K562 (cell line): ENCODE results near the gene PLTP. TPM values are rescaled to one million over a fixed set of nuclear protein-coding genes. Genes with fewer than 3 reads are reported as not detected.

Source experiments
- ATF6 ChIP-seq: sonication (generic); formaldehyde crosslinking; IDR thresholded peaks from 2 replicates; pipeline ENCODE4 v1.4.0; 2020; ENCODE audit warnings: mild to moderate bottlenecking, missing genetic modification reagents
- CTCF ChIP-seq, 3 experiments: IDR thresholded peaks in 2 of 3; conservative IDR thresholded peaks in 1 of 3; 2 replicates each; pipeline ENCODE4 v1.5.1; 2011 to 2012; ENCODE audit warnings: low read length in 3 of 3, mild to moderate bottlenecking in 3 of 3, control low read depth in 2 of 3, improper control_type of control experiment in 1 of 3, inconsistent platforms in 1 of 3, low read depth in 1 of 3, mixed read lengths in 1 of 3, moderate library complexity in 1 of 3; ENCODE audit not compliant: insufficient read depth in 2 of 3
- CTCFL ChIP-seq: IDR thresholded peaks from 2 replicates; pipeline ENCODE4 v1.6.1; 2011; ENCODE audit warnings: borderline replicate concordance, low read depth, mild to moderate bottlenecking, moderate library complexity, low read length; ENCODE audit not compliant: insufficient read depth, poor library complexity, severe bottlenecking
- FOS ChIP-seq: IDR thresholded peaks from 3 replicates; pipeline ENCODE4 v1.6.1; 2011; ENCODE audit not compliant: insufficient read length; ENCODE audit errors: extremely low read depth
- JUN ChIP-seq, 2 experiments: sonication (generic) in 1 of 2; formaldehyde crosslinking in 1 of 2; IDR thresholded peaks; 2 replicates each; pipeline versions ENCODE4 v1.6.1 to v1.8.0; 2012 to 2022; ENCODE audit warnings: borderline replicate concordance in 2 of 2, mild to moderate bottlenecking in 2 of 2, improper control_type of control experiment in 1 of 2, low read depth in 1 of 2, low read length in 1 of 2, missing genetic modification reagents in 1 of 2
- KLF13 ChIP-seq: fragments of 450-650 bp; IDR thresholded peaks from 2 replicates; pipeline ENCODE4 v1.6.1; 2016; ENCODE audit warnings: missing genetic modification characterization, low read depth, mild to moderate bottlenecking, missing compliant biosample characterization, moderate library complexity, borderline replicate concordance
- L3MBTL2 ChIP-seq: fragments of 450-650 bp; IDR thresholded peaks from 2 replicates; pipeline ENCODE4 v1.6.1; 2016; ENCODE audit warnings: mild to moderate bottlenecking, moderate library complexity
- LARP7 ChIP-seq: fragments of 450-650 bp; IDR thresholded peaks from 2 replicates; pipeline ENCODE4 v1.6.1; 2016
- NCOA1 ChIP-seq: fragments of 450-650 bp; IDR thresholded peaks from 2 replicates; pipeline ENCODE4 v1.6.1; 2016; ENCODE audit warnings: low read depth
- NR2C2 ChIP-seq, 2 experiments: fragments of 200-800 bp in 1 of 2; sonication (Bioruptor generic) in 1 of 2; sonication (generic) in 1 of 2; formaldehyde crosslinking in 1 of 2; IDR thresholded peaks; 2 replicates each; pipeline versions ENCODE4 v1.6.1 to v1.8.0; 2016 to 2022; ENCODE audit warnings: mild to moderate bottlenecking in 1 of 2, missing compliant biosample characterization in 1 of 2, missing genetic modification characterization in 1 of 2, missing genetic modification reagents in 1 of 2
- PHF20 ChIP-seq: fragments of 450-650 bp; IDR thresholded peaks from 2 replicates; pipeline ENCODE4 v1.6.1; 2018; ENCODE audit not compliant: partially characterized antibody
- PRPF4 ChIP-seq: fragments of 200-400 bp; formaldehyde crosslinking; IDR thresholded peaks from one replicate; pipeline ENCODE4 v1.6.1; 2017; ENCODE audit warnings: low read length, low read depth, mild to moderate bottlenecking; ENCODE audit not compliant: insufficient read depth, poor library complexity, severe bottlenecking
- U2AF2 ChIP-seq: fragments of 200-400 bp; formaldehyde crosslinking; optimal IDR thresholded peaks from 2 replicates; pipeline ENCODE3; 2017; ENCODE audit warnings: low read depth, mild to moderate bottlenecking, low read length
- ZBTB9 ChIP-seq: fragments of 450-650 bp; formaldehyde crosslinking; IDR thresholded peaks from 2 replicates; pipeline ENCODE4 v1.4.0; 2020; ENCODE audit warnings: mild to moderate bottlenecking, moderate library complexity
- ZNF212 ChIP-seq: fragments of 450-650 bp; formaldehyde crosslinking; IDR thresholded peaks from 2 replicates; pipeline ENCODE4 v1.4.0; 2020; ENCODE audit warnings: mild to moderate bottlenecking
- ZNF316 ChIP-seq: fragments of 450-650 bp; IDR thresholded peaks from 2 replicates; pipeline ENCODE4 v1.6.1; 2016
- ZNF584 ChIP-seq: fragments of 200-800 bp; sonication (Bioruptor generic); IDR thresholded peaks from 2 replicates; pipeline ENCODE4 v1.6.1; 2016; ENCODE audit warnings: low read depth, mild to moderate bottlenecking, missing genetic modification characterization, missing compliant biosample characterization
- polyA plus RNA-seq, 8 experiments: library from polyadenylated mRNA; depleted of rRNA in 4 of 8; stranded (reverse) in 5 of 8; unstranded in 3 of 8; fragments of >200 nt; fragmentation: Nextera tagmentation in 2 of 8; fragmentation: Illumina TruSeq in 1 of 8; extraction: Ambion mirVana in 2 of 8; extraction: Trizol in 1 of 8; gene quantifications; 2 replicates each; pipeline versions ENCODE4 v1.2.1 to v1.2.3, GENCODE V29; 2011 to 2014; ENCODE audit warnings: inconsistent platforms in 1 of 8, missing spikeins in 1 of 8
- total RNA-seq, 7 experiments: library from RNA; depleted of rRNA in 6 of 7; stranded (reverse); fragments of >200 nt in 6 of 7; fragmentation: Illumina TruSeq in 2 of 7; extraction: Trizol in 2 of 7; gene quantifications; 2 replicates each; pipeline versions ENCODE4 v1.2.1 to v1.2.3, GENCODE V29; 2011 to 2021; ENCODE audit warnings: low replicate concordance in 1 of 7

The PLTP gene
- total and polyA plus RNA-seq, 9 of the 15 experiments (the other 6 are each of a cell fraction or from before 2014, with no cell fraction given), result 2.8 to 29.3 (median 17.6) TPM

- TF ChIP-seq U2AF2, result no peak
- peak; percentile 68; the same call in 1 of the 2 replicates for TF ChIP-seq KLF13 (tag)
- TF ChIP-seq JUN (IDR thresholded peaks at IDR 0.05; ENCODE audit: borderline replicate concordance, low read depth, low read length), result no peak; the same call in 1 of the 2 replicates
- TF ChIP-seq JUN (CRISPR knock-in tag; IDR thresholded peaks at IDR 0.05; ENCODE audit: borderline replicate concordance), result 0 out of 2 replicates have a peak, but pooled peaks have one; percentile 48
- peak; percentile 62 for TF ChIP-seq FOS
- TF ChIP-seq LARP7, result no peak
- peak; percentile 28; the same call in 1 of the 2 replicates for TF ChIP-seq L3MBTL2
- TF ChIP-seq PRPF4, result peak; percentile 73
- peak; percentile 68 for TF ChIP-seq ZNF316
- peak; percentile 33 for TF ChIP-seq PHF20
- TF ChIP-seq ZBTB9 (CRISPR knock-in tag), result peak; percentile 73; the same call in 1 of the 2 replicates
- TF ChIP-seq CTCF (IDR thresholded peaks at IDR 0.05 in 2 of 3, conservative IDR thresholded peaks at IDR 0.05 in 1 of 3; ENCODE audit: insufficient read depth in 2 of 3, low read depth in 1 of 3, low read length in 3 of 3), result peak in 1 of 3 experiments; percentile 25; a peak in 1 of 6 replicates
- TF ChIP-seq ZNF212 (CRISPR knock-in tag), result 0 out of 2 replicates have a peak, but pooled peaks have one; percentile 31
- TF ChIP-seq ATF6 (CRISPR knock-in tag), result peak; percentile 95; the same call in 1 of the 2 replicates
- peak; percentile 84; the same call in 1 of the 2 replicates for TF ChIP-seq ZNF584 (CRISPR knock-in tag)
- no peak for TF ChIP-seq NCOA1
- TF ChIP-seq NR2C2 (CRISPR knock-in tag; IDR thresholded peaks at IDR 0.05), result peak; percentile 84
- TF ChIP-seq NR2C2 (tag; IDR thresholded peaks at IDR 0.05), result peak; percentile 84; the same call in 1 of the 2 replicates
- TF ChIP-seq CTCFL, result peak; percentile 54
Observed at GRCh38 chr20:45934586-45935415, 22.8 kb upstream of the PLTP start, which contains the start of gene PCIF1 (continued).
